Measurements from ENCODE around the gene SGK1.
A peak's percentile ranks its signal among the peaks of the same experiment; 100 is the strongest.

The SGK1 gene

GRCh38 chr6:134168590-134169208 lies 149.2 kb downstream of the SGK1 start:
- no peak for DNase-seq

DNA sequence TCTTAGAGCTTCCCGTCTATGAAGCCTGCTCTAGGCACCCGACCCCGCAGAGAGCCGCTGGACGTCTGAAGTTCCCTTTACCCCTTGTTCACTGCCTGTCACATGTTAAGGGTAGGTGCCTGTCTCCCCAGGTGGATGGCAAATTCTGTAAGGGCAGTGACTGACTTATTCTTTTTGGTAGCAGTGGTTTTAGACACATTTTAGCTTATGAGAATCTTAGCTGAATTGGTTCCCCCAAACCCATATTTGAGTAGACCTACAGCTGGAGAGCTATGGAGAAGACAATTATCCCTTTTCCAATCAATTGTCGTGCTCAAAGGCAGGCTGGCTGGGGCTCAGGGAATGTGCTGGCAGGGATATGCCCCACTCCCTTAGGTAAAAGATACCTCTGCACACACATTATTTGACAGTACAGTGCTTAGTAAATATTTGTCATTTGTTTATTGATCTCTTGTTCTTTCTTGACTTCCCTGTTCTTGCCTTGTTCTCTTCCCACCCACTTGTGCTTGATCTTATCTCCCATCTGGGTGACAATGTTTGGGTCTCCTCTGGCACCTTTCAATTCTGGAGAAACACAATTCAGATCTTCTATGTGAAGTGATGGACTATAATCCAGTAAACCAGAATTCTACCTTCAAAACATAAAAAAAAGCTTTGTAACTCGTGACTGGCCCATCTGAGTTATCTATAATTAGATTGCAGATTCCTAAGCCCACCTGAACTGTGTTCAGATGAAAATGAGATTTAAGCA lies 151.2 kb downstream of the SGK1 start:
- DNase-seq: no peak

- DNase-seq: no peak
These were observed 152.2 kb downstream of the SGK1 start for GRCh38 chr6:134165561-134166201.

DNA sequence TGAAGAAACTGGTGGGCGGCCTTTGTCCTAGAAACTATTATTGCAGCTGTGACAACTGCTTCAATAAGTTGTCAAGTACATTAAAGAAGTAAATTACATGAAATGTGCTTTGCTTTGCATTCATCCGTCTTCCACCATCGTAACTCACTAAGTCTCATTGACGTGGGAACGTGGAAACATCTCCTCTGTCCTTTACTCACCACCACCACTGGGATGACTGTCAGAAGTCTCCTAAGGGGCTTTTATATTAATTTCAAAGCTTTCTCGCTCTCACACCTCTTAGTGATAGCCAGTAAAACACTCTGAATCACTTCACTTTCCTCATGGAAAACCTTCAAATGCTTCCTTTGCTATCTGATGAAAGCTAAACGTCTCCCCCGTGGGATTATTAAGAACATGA lies 153.6 kb downstream of the SGK1 start:
- DNase-seq: no peak

DNA sequence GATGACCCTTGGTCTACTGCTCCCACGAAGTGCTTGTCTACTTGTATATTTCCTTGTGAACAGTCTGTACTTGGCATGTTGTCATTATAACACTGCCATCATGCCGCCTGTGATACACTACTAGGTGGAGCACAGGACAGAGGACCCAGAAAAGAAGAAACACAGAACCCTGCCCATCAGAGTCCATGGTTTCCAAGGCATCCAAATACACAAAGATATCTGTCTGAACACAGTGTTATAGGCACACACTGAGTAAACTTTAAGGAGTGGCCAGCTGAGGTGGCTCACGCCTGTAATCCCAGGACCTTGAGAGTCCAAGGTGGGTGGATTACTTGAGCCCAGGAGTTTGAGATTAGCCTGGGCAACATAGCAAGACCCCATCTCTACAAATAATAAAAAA lies 155.0 kb downstream of the SGK1 start:
- no peak for DNase-seq

- no peak for DNase-seq
These were observed 156.9 kb downstream of the SGK1 start for GRCh38 chr6:134161041-134161440.

- no peak for DNase-seq
These were observed 165.0 kb downstream of the SGK1 start for GRCh38 chr6:134152767-134153485.

DNA sequence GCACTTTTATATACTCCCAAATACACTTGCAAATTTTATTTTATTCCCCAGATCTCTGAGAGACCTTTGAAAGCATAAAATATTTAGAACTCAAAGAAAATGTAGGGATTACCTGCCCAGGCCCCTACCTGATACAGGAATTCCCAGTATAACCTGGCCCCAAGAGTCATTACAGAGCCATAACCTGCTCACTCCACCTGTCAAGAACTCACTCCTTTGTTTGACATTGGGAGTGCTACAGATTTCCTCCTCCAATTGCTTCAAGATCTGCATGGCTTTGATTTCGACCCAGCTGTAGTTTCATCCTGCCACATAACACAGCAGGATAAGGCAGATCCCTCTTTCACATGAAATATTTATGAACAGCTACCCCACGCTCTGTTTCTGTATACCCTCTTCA lies 169.3 kb downstream of the SGK1 start:
- DNase-seq: no peak

- DNase-seq: no peak
These were observed 170.8 kb downstream of the SGK1 start for GRCh38 chr6:134147034-134147533.

DNA sequence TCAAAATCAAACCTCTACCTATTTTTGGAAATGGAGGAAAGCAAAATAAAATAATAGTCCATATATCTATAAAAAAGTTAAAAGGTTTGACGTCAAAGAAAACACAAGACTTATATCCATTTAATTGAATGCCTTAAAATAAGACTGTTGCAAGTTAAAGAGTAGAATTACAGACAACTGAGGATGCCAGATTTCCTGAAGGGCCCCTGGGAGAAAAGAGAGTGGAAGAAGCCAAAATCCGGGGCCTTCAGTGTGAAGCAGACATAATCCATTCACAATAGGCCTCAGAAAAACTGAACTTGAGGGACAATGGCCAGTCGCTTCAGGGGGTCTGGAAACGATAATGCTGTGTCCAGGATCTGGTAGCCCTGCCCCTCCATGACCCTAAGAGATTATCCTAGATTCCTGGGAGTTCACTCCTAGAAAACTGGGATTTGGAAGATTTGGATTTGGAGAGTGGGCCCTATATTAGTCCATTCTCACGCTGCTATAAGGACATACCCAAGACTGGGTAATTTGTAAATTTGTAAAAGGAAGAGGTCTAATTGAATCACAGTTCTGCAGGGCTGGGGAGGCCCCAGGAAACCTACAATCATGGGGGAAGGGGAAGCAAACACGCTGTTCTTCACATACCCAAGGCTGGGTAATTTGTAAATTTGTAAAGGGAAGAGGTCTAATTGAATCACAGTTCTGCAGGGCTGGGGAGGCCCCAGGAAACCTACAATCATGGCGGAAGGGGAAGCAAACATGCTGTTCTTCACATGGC lies 171.5 kb downstream of the SGK1 start:
- DNase-seq: no peak

- DNase-seq: peak; percentile 46
These were observed 172.1 kb downstream of the SGK1 start for GRCh38 chr6:134145786-134146185.

- DNase-seq: peak; percentile 32
These were observed 179.5 kb downstream of the SGK1 start for GRCh38 chr6:134138226-134138975.

DNA sequence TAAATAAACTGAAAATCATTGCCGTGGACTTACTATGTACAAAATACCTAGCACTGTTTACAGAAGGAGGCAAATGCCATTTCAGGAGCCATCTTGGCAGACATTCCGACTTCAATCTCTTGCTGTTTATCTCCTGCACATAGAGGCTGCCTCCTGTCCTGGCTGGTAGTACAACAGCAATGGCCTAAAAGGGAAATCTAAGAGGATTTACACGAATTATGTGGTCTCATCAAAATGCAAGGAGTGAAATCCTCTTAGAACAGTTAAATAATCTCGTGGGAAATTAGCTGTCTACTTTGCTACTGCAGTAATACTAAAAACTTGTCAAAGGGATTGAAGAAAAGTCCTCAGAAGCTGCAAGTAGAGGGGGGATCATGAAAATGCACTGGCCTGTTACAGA lies 183.3 kb downstream of the SGK1 start:
- DNase-seq: no peak

- DNase-seq: peak; percentile 90
These were observed 185.3 kb downstream of the SGK1 start for GRCh38 chr6:134132494-134133141.

- DNase-seq: no peak
These were observed 186.3 kb downstream of the SGK1 start for GRCh38 chr6:134131530-134132139.

- no peak for DNase-seq
These were observed 189.8 kb downstream of the SGK1 start for GRCh38 chr6:134128146-134128545.

DNA sequence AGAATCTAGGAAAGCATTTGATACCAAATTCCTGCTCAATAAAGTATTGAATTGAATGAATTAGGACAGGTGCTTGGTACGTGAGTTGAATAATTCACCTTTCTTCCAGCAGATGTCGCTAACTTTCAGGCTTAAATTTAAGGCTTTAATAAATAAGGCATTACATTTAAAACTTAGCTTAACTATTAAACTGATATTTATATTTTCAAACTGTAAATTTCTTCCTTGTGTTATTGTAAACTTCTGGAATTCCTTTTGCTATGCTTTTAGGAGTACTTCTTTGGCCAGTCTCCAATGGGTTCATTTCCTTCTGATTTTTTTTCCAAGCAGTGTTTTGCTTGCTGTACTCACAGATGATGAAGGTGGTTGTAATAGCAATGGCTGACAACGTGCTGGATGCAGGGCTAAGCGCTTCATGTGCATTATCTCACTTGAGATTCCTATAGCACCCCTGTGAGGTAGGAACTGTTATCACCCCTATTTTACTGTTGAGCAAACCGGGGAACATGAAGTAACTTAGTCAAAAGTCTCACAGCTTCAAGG lies 194.2 kb downstream of the SGK1 start:
- DNase-seq: peak; percentile 69

DNA sequence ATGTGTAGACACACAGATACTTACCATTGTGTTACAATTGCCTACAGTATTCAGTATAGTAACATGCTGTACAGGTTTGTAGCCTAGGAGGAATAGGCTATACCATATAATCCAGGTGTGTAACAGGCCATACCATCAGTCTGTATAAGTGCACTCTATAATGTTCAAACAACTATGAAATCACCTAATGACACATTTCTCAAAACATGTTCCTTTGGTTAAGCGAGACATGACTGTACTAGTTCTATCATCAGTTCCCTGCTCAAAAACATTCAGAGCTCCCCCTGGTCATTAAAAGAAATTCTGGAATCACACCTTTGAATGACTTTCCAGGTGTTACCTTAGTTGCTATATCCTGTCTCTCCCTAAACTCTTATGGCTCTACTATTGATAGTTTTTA lies 195.1 kb downstream of the SGK1 start:
- no peak for DNase-seq

DNA sequence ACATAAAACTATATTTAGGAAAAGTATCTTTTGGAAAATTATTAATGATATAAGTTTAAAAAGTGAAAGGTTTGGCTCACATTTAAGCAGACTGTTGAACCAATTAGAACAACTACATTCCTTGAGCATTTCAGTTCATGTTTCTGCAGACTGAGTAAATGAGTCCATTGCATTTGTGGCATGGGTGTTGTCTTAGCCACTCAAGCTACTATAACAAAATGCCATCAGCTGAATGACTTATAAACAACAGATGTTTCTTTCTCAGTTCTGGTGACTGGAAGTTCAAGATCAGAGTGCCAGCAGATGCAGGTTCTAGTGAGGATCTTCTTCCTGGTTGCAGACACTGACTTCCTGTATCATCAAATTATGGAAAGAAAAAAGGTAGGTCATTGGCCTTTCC lies 198.4 kb downstream of the SGK1 start:
- DNase-seq: no peak
